Kidney epithelial cell (primary cell): Measurements from ENCODE around the gene PHYHD1. TPM values are rescaled to one million over a fixed set of nuclear protein-coding genes. Genes with fewer than 3 reads are reported as not detected.

Experiments used
- DNase-seq: peaks from one replicate; pipeline ENCODE4 v3.0.0-alpha.2; 2010; ENCODE audit warnings: low read depth
- H3K27me3 ChIP-seq: 2 replicates; pipeline ENCODE4 v1.6.0; 2011; ENCODE audit warnings: low read length; ENCODE audit not compliant: control insufficient read depth, insufficient read depth
- H3K36me3 ChIP-seq: 2 replicates; pipeline ENCODE4 v1.5.1; 2011; ENCODE audit warnings: low read length; ENCODE audit not compliant: control insufficient read depth, insufficient read depth
- H3K4me3 ChIP-seq: 2 replicates; pipeline ENCODE4 v1.5.1; 2011; ENCODE audit warnings: low read depth, mild to moderate bottlenecking, control low read depth, low read length
- CTCF ChIP-seq: IDR thresholded peaks from 2 replicates; pipeline ENCODE4 v1.5.1; 2011; ENCODE audit warnings: mild to moderate bottlenecking, moderate library complexity, low read length, control low read depth, inconsistent platforms; ENCODE audit not compliant: insufficient read depth, poor library complexity, severe bottlenecking
- total RNA-seq: library from RNA; depleted of rRNA; stranded (reverse); fragments of >200 nt; gene quantifications from 2 replicates; pipeline ENCODE4 v1.2.3, GENCODE V29; 2015

Gene PHYHD1
- total RNA-seq, 1 donor from 2014 or later: 21.2 TPM

GRCh38 chr9:128891321-128892220, 29.2 kb upstream of the PHYHD1 start:
- no peak for TF ChIP-seq CTCF
- Histone ChIP-seq H3K36me3 (peaks cover 2% of the 10 kb centered on the region), H3K4me3 (no peak overlapping the region), H3K27me3 (no peaks in the 10 kb centered on the region)
- DNase-seq: no peak

GRCh38 chr9:128892221-128892921, 28.4 kb upstream of the PHYHD1 start:
- TF ChIP-seq CTCF: no peak
- H3K27me3 ChIP-seq: no peaks in the 10 kb centered on the region
- no peak overlapping the region for H3K4me3 ChIP-seq
- H3K36me3 ChIP-seq: peaks cover 2% of the 10 kb centered on the region
- no peak for DNase-seq

GRCh38 chr9:128893354-128893753, 27.4 kb upstream of the PHYHD1 start:
- Histone ChIP-seq H3K36me3 (peaks cover 3% of the 10 kb centered on the region), H3K4me3 (no peak overlapping the region), H3K27me3 (no peaks in the 10 kb centered on the region)
- no peak for TF ChIP-seq CTCF
- DNase-seq: no peak

DNA sequence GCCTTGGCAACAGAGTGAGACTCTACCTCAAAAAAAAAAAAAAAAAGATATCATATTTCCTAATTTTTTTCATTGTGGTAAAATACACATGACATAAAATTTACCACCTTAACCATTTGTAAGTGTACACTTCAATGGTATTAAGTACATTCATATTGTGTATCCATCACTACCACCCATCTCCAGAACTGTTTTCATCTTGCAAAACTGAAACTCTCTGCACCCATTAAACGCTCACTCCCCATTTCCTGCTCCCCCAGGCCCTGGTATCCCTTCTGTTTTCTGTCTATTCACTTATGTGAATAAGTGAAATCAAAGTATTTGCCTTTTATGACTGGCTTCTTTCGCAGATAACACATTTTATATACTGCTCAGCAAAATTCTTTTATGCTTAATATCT, 26.0 kb upstream of the PHYHD1 start:
- Histone ChIP-seq H3K4me3 (no peak overlapping the region), H3K27me3 (no peaks in the 10 kb centered on the region), H3K36me3 (peaks cover 1% of the 10 kb centered on the region)
- no peak for TF ChIP-seq CTCF
- DNase-seq: no peak

DNA sequence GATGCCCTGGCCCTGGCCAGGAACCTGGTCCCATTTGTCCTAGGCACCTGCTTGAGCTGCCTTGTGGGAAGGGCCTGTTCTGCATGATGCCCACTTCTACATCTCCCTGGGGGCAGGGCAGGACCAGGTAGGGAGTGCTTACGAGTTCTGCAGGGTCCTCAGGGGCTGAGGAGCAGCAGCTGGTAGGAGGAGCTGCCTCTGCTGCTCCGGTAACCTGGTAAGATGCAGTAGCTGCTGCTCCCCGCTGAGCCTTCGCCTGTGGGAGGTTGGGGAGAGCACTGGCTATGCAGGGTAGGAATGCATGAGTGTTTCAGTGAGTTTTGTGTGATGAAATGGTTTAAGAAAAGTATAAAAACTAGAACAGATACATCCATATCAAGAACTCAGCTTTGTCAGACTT, 25.2 kb upstream of the PHYHD1 start:
- no peak for DNase-seq
- Histone ChIP-seq H3K27me3 (no peaks in the 10 kb centered on the region), H3K4me3 (no peak overlapping the region), H3K36me3 (peaks cover 1% of the 10 kb centered on the region)
- TF ChIP-seq CTCF: no peak

DNA sequence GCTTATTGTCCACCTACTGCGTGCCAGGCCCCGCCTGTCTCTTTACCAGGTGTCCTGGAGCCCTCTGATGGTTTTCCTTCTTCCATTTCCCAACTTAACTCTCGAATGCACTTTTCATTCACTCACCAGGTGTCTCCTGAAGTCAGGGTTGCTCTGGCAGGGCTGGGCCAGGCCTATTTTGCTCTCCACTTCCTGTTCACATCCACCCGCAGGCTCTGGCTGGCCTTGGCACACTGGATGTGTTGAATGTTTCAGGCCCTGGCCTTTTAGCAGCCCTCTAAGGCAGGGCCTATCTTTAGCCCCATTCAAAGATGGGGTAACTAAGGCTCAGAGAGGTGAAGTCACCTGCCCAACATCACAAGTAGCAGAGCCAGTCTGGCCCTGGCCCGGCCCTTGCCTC, 22.4 kb upstream of the PHYHD1 start:
- TF ChIP-seq CTCF: no peak
- DNase-seq: no peak
- peaks cover 1% of the 10 kb centered on the region for H3K36me3 ChIP-seq
- no peaks in the 10 kb centered on the region for H3K27me3 ChIP-seq
- no peak overlapping the region for H3K4me3 ChIP-seq
